Effector memory CD4-positive, alpha-beta T cell (primary cell): Measurements from ENCODE around the gene UBE2E2.

Source experiments
- DNase-seq, 3 donors: peaks; one replicate each; pipeline ENCODE4 v3.0.0-alpha.2; 2020
- H3K27ac ChIP-seq: 2 replicates; pipeline ENCODE4 v1.7.0; 2013; ENCODE audit warnings: mild to moderate bottlenecking, low read length, moderate library complexity; ENCODE audit not compliant: insufficient read depth, poor library complexity, severe bottlenecking
- H3K27me3 ChIP-seq: replicated peaks from 2 replicates; pipeline ENCODE4 v1.7.0; 2013; ENCODE audit warnings: mild to moderate bottlenecking, low read length; ENCODE audit not compliant: insufficient read depth, control insufficient read depth, poor library complexity, severe bottlenecking
- H3K36me3 ChIP-seq: 2 replicates; pipeline ENCODE4 v1.7.0; 2013; ENCODE audit warnings: mild to moderate bottlenecking, low read length, moderate library complexity; ENCODE audit not compliant: control insufficient read depth, insufficient read depth
- H3K4me1 ChIP-seq: 2 replicates; pipeline ENCODE4 v1.7.0; 2013; ENCODE audit warnings: low read length, mild to moderate bottlenecking; ENCODE audit not compliant: control insufficient read depth, insufficient read depth, poor library complexity, severe bottlenecking
- H3K4me3 ChIP-seq: 2 replicates; pipeline ENCODE4 v1.7.0; 2013; ENCODE audit warnings: low read length, low read depth, mild to moderate bottlenecking; ENCODE audit not compliant: insufficient read depth, poor library complexity, severe bottlenecking
- H3K9me3 ChIP-seq: 2 replicates; pipeline ENCODE4 v1.7.0; 2013; ENCODE audit warnings: mild to moderate bottlenecking, low read length, moderate library complexity; ENCODE audit not compliant: control insufficient read depth

The UBE2E2 gene

DNA sequence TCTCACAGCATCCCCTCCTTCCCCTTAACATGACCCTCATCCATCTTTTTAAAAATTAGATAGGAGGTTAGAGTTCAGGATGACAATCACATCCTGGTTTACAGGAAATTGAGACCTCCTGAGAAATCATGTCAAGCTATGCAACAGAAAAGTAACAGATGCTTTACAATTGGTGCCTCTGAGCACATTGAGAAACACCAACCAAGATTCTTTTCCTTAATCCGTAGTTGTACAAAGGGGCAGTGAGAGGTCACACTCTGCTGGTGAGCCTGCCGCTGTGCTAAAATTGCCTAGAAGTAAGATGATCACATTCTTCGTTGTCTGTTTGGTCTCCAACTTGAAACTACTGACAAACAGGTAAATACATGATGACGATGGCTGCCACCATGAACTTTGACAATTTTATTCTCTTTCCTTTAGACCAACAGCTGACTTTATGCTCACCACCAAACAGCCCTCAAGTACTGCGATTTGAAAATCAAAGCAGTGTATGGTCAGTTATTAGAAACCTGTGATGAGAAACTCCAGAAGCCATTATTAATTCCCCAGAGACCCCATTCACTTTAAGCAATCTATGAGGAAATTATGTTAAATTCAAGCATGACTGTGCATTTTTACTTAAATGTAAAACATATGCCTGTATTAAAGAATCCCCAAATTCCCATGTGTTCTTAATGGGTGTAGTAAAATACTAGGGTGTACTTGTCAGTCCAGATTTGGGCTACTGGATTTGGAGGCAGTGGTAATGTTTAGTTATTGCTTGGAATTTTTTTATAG, 392.0 kb downstream of the UBE2E2 start:
- H3K27me3 ChIP-seq = no peaks in the 10 kb centered on the region
- no peak overlapping the region for H3K27ac ChIP-seq
- DNase-seq = no peak
- no peaks in the 10 kb centered on the region for H3K9me3 ChIP-seq
- H3K4me3 ChIP-seq = no peak overlapping the region
- H3K4me1 ChIP-seq = no peaks in the 10 kb centered on the region
- no peaks in the 10 kb centered on the region for H3K36me3 ChIP-seq

DNA sequence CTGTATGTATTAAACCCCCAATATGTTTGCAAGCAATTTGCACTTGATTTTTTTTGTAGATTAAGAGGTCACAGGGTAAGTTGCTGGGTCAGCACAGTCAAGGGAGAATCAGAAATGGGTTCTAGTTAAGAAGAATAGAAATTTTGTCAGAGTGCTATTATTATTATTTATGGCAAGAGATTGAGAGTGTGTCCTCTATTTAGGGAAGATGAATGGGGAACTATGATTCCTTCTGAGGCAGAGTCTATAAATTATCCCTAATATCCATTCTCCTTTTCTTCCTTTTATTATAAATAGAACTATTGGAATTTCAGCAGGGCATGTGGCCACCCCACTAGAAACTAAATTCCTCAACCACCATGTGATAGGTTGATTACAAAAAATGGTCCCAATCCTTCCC, 392.7 kb downstream of the UBE2E2 start:
- H3K27ac ChIP-seq = no peak overlapping the region
- no peaks in the 10 kb centered on the region for H3K27me3 ChIP-seq
- no peaks in the 10 kb centered on the region for H3K36me3 ChIP-seq

GRCh38 chr3:23600167-23600871, 397.2 kb downstream of the UBE2E2 start:
- H3K4me3 ChIP-seq = no peak overlapping the region
- H3K4me1 ChIP-seq = no peaks in the 10 kb centered on the region
- H3K27me3 ChIP-seq = no peaks in the 10 kb centered on the region
- no peak for DNase-seq
- no peaks in the 10 kb centered on the region for H3K36me3 ChIP-seq
- H3K9me3 ChIP-seq = no peaks in the 10 kb centered on the region
- no peak overlapping the region for H3K27ac ChIP-seq

More for the DNA sequence above, 392.7 kb downstream of the UBE2E2 start:
- H3K9me3 ChIP-seq = no peaks in the 10 kb centered on the region
- no peak for DNase-seq
- no peaks in the 10 kb centered on the region for H3K4me1 ChIP-seq
- H3K4me3 ChIP-seq = no peak overlapping the region

- no peak overlapping the region for H3K27ac ChIP-seq
- no peaks in the 10 kb centered on the region for H3K9me3 ChIP-seq
- H3K36me3 ChIP-seq = no peaks in the 10 kb centered on the region
- H3K27me3 ChIP-seq = no peaks in the 10 kb centered on the region
- DNase-seq = no peak
- no peaks in the 10 kb centered on the region for H3K4me1 ChIP-seq
- H3K4me3 ChIP-seq = no peak overlapping the region
These were observed 398.1 kb downstream of the UBE2E2 start for GRCh38 chr3:23601091-23601822.

GRCh38 chr3:23602971-23603370, 399.8 kb downstream of the UBE2E2 start:
- no peak overlapping the region for H3K4me3 ChIP-seq
- no peaks in the 10 kb centered on the region for H3K36me3 ChIP-seq
- H3K27me3 ChIP-seq = no peaks in the 10 kb centered on the region
- no peak overlapping the region for H3K27ac ChIP-seq
- no peaks in the 10 kb centered on the region for H3K9me3 ChIP-seq
- DNase-seq = no peak
- no peaks in the 10 kb centered on the region for H3K4me1 ChIP-seq

DNA sequence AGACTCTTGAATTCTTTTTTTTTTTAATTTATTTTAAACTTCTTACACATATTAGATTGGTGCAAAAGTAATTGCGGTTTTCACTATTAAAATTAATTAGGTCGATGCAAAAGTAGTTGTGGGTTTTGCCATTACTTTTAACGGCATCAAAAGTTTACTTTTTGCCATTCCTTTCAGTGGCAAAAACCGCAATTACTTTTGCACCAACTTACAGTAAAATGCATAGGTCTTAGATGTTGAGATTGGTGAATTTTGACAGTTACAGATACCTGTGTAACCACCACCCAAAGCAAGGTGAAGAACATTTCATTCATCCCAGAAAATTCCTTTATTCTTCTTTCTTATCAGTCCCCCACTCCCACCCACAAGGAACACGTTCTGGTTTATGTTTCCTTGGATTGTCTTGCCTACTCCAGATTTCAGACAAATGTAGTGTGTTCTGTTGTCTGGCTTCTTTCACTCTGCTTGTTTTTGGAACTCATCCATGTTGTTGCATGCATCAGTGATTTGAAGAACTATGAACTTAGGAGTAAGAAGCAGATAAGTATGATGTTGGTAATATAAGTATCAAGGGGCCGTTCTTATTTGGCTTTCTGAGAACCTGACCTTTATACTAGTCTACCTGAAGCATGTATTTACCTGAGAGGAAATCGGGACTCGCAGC, 404.2 kb downstream of the UBE2E2 start:
- Histone ChIP-seq H3K9me3 (no peaks in the 10 kb centered on the region), H3K27me3 (no peaks in the 10 kb centered on the region), H3K36me3 (no peaks in the 10 kb centered on the region), H3K27ac (no peak overlapping the region), H3K4me1 (no peaks in the 10 kb centered on the region), H3K4me3 (no peak overlapping the region)
- no peak for DNase-seq

DNA sequence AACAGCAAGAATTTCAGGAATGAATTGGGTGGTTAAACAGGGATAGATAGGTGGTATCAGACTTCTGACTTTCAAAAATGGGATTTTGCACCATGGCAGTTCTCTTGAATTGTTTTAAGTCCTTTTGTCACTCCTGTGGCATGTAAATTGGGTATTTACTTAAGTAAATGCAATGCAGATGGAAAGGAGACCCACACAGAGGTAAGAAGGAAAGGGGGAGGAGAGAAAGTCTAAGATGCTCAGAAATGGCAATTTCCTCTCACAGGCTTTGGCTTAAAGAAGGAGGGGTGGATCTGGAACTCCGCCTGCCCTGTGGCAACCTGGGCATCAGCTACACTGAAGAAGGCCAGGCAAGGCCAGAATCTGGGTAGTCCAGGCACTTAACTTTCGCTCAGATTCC, 405.5 kb downstream of the UBE2E2 start:
- Histone ChIP-seq H3K4me3 (no peak overlapping the region), H3K4me1 (no peaks in the 10 kb centered on the region), H3K27ac (no peak overlapping the region), H3K9me3 (no peaks in the 10 kb centered on the region), H3K36me3 (no peaks in the 10 kb centered on the region), H3K27me3 (no peaks in the 10 kb centered on the region)
- DNase-seq = no peak

- Histone ChIP-seq H3K27me3 (no peaks in the 10 kb centered on the region), H3K27ac (no peak overlapping the region), H3K4me3 (no peak overlapping the region)
These were observed 408.7 kb downstream of the UBE2E2 start for GRCh38 chr3:23611737-23612295.

GRCh38 chr3:23612296-23612891, 409.3 kb downstream of the UBE2E2 start:
- Histone ChIP-seq H3K4me3 (no peak overlapping the region), H3K9me3 (no peaks in the 10 kb centered on the region), H3K27me3 (no peaks in the 10 kb centered on the region), H3K27ac (no peak overlapping the region), H3K36me3 (no peaks in the 10 kb centered on the region), H3K4me1 (no peaks in the 10 kb centered on the region)
- DNase-seq = no peak

More at GRCh38 chr3:23611737-23612295, 408.7 kb downstream of the UBE2E2 start:
- Histone ChIP-seq H3K36me3 (no peaks in the 10 kb centered on the region), H3K4me1 (no peaks in the 10 kb centered on the region), H3K9me3 (no peaks in the 10 kb centered on the region)
- no peak for DNase-seq
